DMS153 treated with DMSO at 0.1 percent for 48 hours (cell line): ENCODE results near the gene YTHDF1.

Source experiments
- DNase-seq: peaks from one replicate; lab custom pipeline; 2025; ENCODE audit not compliant: unreplicated experiment; lab: John Stamatoyannopoulos, UW

The YTHDF1 gene

GRCh38 chr20:63210011-63210605 lies 5.8 kb downstream of the YTHDF1 start:
- DNase-seq, result no peak

GRCh38 chr20:63208346-63208909 lies 7.5 kb downstream of the YTHDF1 start:
- DNase-seq, result no peak

- DNase-seq, result no peak
Observed at GRCh38 chr20:63206878-63207277, 9.1 kb downstream of the YTHDF1 start.

GRCh38 chr20:63205896-63206295 lies 10.0 kb downstream of the YTHDF1 start:
- DNase-seq, result no peak

GRCh38 chr20:63204362-63204761 lies 11.6 kb downstream of the YTHDF1 start:
- DNase-seq, result no peak

GRCh38 chr20:63202811-63203526 lies 13.0 kb downstream of the YTHDF1 start:
- DNase-seq, result no peak

- no peak for DNase-seq
Observed at GRCh38 chr20:63202021-63202420, 13.9 kb downstream of the YTHDF1 start.

- DNase-seq, result no peak
Observed at GRCh38 chr20:63198606-63199005, 17.3 kb downstream of the YTHDF1 start.

GRCh38 chr20:63196768-63197470 lies 19.0 kb downstream of the YTHDF1 start:
- DNase-seq, result no peak

- DNase-seq, result no peak
Observed at GRCh38 chr20:63194797-63195173, 21.1 kb downstream of the YTHDF1 start.

- DNase-seq, result no peak
Observed at GRCh38 chr20:63194007-63194796, 21.7 kb downstream of the YTHDF1 start.

- DNase-seq, result no peak
Observed at GRCh38 chr20:63192721-63193120, 23.2 kb downstream of the YTHDF1 start.

GRCh38 chr20:63191400-63191799 lies 24.5 kb downstream of the YTHDF1 start:
- peak; percentile 77 for DNase-seq

- DNase-seq, result no peak
Observed at GRCh38 chr20:63190828-63191227, 25.1 kb downstream of the YTHDF1 start.

- no peak for DNase-seq
Observed at GRCh38 chr20:63189846-63190559, 25.9 kb downstream of the YTHDF1 start.

GRCh38 chr20:63189322-63189642 lies 26.6 kb downstream of the YTHDF1 start:
- DNase-seq, result no peak

- DNase-seq, result no peak
Observed at GRCh38 chr20:63188641-63189321, 27.1 kb downstream of the YTHDF1 start.

GRCh38 chr20:63188159-63188442 lies 27.8 kb downstream of the YTHDF1 start:
- no peak for DNase-seq

- DNase-seq, result no peak
Observed at GRCh38 chr20:63187338-63188158, 28.4 kb downstream of the YTHDF1 start.
